Calu3 (cell line): Measurements from ENCODE around the gene C6orf120. TPM values are rescaled to one million over a fixed set of nuclear protein-coding genes. Genes with fewer than 3 reads are reported as not detected.

Experiments used
- BruUV-seq: library from RNA; stranded (reverse); fragments of 400-500 nt; replicated peaks from 2 replicates; lab custom pipeline; 2021; lab: Mats Ljungman, UMichigan
- CTCF ChIA-PET: fragments of 300-600 bp; sonication (Branson Sonifier 250); formaldehyde crosslinking; loops from one replicate; lab custom pipeline; 2022; ENCODE audit warnings: antibody characterized with exemption; lab: Charles Lee
- DNase-seq: peaks from one replicate; pipeline ENCODE4 v3.0.0; 2022
- H3K27ac Mint-ChIP-seq: one replicate; pipeline ENCODE4 v1.8.0; 2022; ENCODE audit warnings: mixed read lengths; ENCODE audit not compliant: unreplicated experiment
- H3K27me3 Mint-ChIP-seq: one replicate; pipeline ENCODE4 v1.8.0; 2022; ENCODE audit warnings: mixed read lengths; ENCODE audit not compliant: unreplicated experiment
- H3K36me3 Mint-ChIP-seq: one replicate; pipeline ENCODE4 v1.8.0; 2022; ENCODE audit warnings: mild to moderate bottlenecking, moderate library complexity, mixed read lengths; ENCODE audit not compliant: insufficient read depth, unreplicated experiment
- H3K4me1 Mint-ChIP-seq: one replicate; pipeline ENCODE4 v1.8.0; 2022; ENCODE audit warnings: mild to moderate bottlenecking, low read depth, mixed read lengths; ENCODE audit not compliant: unreplicated experiment
- H3K4me3 Mint-ChIP-seq: one replicate; pipeline ENCODE4 v1.8.0; 2022; ENCODE audit warnings: mild to moderate bottlenecking, low read depth, moderate library complexity, mixed read lengths; ENCODE audit not compliant: unreplicated experiment
- H3K9me3 Mint-ChIP-seq: one replicate; pipeline ENCODE4 v1.8.0; 2022; ENCODE audit warnings: low read depth, mixed read lengths; ENCODE audit not compliant: unreplicated experiment
- CTCF ChIP-seq: fragments of 200-600 bp; IDR thresholded peaks from one replicate; pipeline ENCODE4 v1.8.0; 2022; ENCODE audit warnings: antibody characterized with exemption; ENCODE audit not compliant: unreplicated experiment
- intact Hi-C: fragments of 100-400 bp; cut with micrococcal nuclease; formaldehyde crosslinking; loops from one replicate; pipeline ENCODE4 v1.10.0; 2022; ENCODE audit not compliant: unreplicated experiment
- total RNA-seq: library from RNA; stranded (reverse); gene quantifications from 2 replicates; pipeline ENCODE4 v1.2.3, GENCODE V29; 2022

C6orf120 gene
- total RNA-seq, 1 experiment from 2014 or later = 20.9 TPM

GRCh38 chr6:169660751-169661390 lies 41.1 kb upstream of the C6orf120 start:
- Mint-ChIP-seq H3K27ac (no peak overlapping the region), H3K36me3 (peaks cover 41% of the 10 kb centered on the region), H3K27me3 (no peaks in the 10 kb centered on the region), H3K9me3 (no peaks in the 10 kb centered on the region), H3K4me3 (no peak overlapping the region), H3K4me1 (no peaks in the 10 kb centered on the region)
- no peak for DNase-seq
- no TSS peak for BruUV-seq
- intact Hi-C loops = no loop called here
- no peak for TF ChIP-seq CTCF
- CTCF ChIA-PET = no interaction called here

GRCh38 chr6:169661391-169661756 lies 40.6 kb upstream of the C6orf120 start:
- Mint-ChIP-seq H3K36me3 (peaks cover 40% of the 10 kb centered on the region), H3K4me1 (no peaks in the 10 kb centered on the region)
- BruUV-seq = no TSS peak

DNA sequence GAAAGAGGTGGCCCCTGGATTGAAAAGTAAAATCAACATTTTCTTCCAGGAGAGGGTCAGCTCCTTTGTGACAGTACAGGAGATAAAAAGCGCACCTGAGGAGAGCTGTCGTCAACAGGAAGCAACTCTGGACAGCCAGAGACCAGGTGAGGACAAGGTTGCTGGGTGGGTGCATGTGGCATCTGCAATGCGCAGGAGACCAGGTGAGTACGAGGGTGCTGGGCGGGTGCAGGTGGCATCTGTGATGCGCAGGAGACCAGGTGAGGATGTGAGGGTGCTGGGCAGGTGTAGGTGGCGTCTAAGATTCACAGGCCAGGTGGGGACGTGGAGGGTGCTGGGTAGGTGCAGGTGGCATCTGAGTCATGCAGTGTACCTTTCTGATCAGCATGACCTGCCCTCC lies 38.5 kb upstream of the C6orf120 start:
- Mint-ChIP-seq H3K27me3 (no peaks in the 10 kb centered on the region), H3K36me3 (peaks cover 30% of the 10 kb centered on the region), H3K27ac (no peak overlapping the region), H3K4me1 (no peaks in the 10 kb centered on the region), H3K4me3 (no peak overlapping the region), H3K9me3 (no peaks in the 10 kb centered on the region)
- no peak for TF ChIP-seq CTCF
- CTCF ChIA-PET = no interaction called here
- no peak for DNase-seq
- BruUV-seq = no TSS peak
- intact Hi-C loops = no loop called here

More at GRCh38 chr6:169661391-169661756, 40.6 kb upstream of the C6orf120 start:
- TF ChIP-seq CTCF = no peak
- intact Hi-C loops = no loop called here
- DNase-seq = no peak
- CTCF ChIA-PET = no interaction called here
- H3K27me3 Mint-ChIP-seq = no peaks in the 10 kb centered on the region
- H3K27ac Mint-ChIP-seq = no peak overlapping the region
- H3K4me3 Mint-ChIP-seq = no peak overlapping the region
- H3K9me3 Mint-ChIP-seq = no peaks in the 10 kb centered on the region

GRCh38 chr6:169664227-169664626 lies 37.7 kb upstream of the C6orf120 start:
- intact Hi-C loops = no loop called here
- Mint-ChIP-seq H3K27me3 (no peaks in the 10 kb centered on the region), H3K4me1 (no peaks in the 10 kb centered on the region), H3K36me3 (peaks cover 26% of the 10 kb centered on the region), H3K9me3 (no peaks in the 10 kb centered on the region), H3K4me3 (no peak overlapping the region), H3K27ac (no peak overlapping the region)
- CTCF ChIA-PET = no interaction called here
- BruUV-seq = no TSS peak
- TF ChIP-seq CTCF = no peak
- no peak for DNase-seq
